SK-N-MC (cell line): ENCODE data around the gene CYFIP1.

Experiments
- DNase-seq: peaks from one replicate; pipeline ENCODE4 v3.0.0-alpha.2; 2011; ENCODE audit warnings: low read depth, low spot score
- H3K27ac ChIP-seq: fragments of 200-600 bp; sonication (generic); 2 replicates; pipeline ENCODE4 v1.5.1; 2016; ENCODE audit warnings: mixed run types
- H3K36me3 ChIP-seq: fragments of 200-600 bp; sonication (generic); 2 replicates; pipeline ENCODE4 v1.6.1; 2017; ENCODE audit warnings: antibody characterized with exemption, low read length, mixed read lengths; ENCODE audit not compliant: insufficient read depth
- H3K4me3 ChIP-seq: fragments of 200-600 bp; sonication (generic); 2 replicates; pipeline ENCODE4 v1.5.1; 2016
- H3K9ac ChIP-seq: fragments of 200-600 bp; sonication (generic); 2 replicates; pipeline ENCODE4 v1.8.0; 2017; ENCODE audit warnings: mixed run types, mixed read lengths; ENCODE audit not compliant: insufficient read length
- H3K9me3 ChIP-seq: fragments of 200-600 bp; sonication (generic); 2 replicates; pipeline ENCODE4 v1.6.1; 2017; ENCODE audit warnings: low read depth, mild to moderate bottlenecking, antibody characterized with exemption, low read length, moderate library complexity, mixed read lengths
- EZH2 ChIP-seq: fragments of 200-600 bp; sonication (generic); IDR thresholded peaks from one replicate; pipeline ENCODE4 v1.6.1; 2017; ENCODE audit warnings: antibody characterized with exemption
- FOXP2 ChIP-seq: optimal IDR thresholded peaks from 2 replicates; pipeline ENCODE3; 2011; ENCODE audit warnings: mild to moderate bottlenecking, moderate library complexity; ENCODE audit not compliant: insufficient read depth; ENCODE audit errors: extremely low read length, control extremely low read depth
- POLR2AphosphoS5 ChIP-seq: IDR thresholded peaks from 2 replicates; pipeline ENCODE4 v1.6.1; 2012; ENCODE audit warnings: mild to moderate bottlenecking, low read depth, low read length, borderline replicate concordance

The CYFIP1 gene

DNA sequence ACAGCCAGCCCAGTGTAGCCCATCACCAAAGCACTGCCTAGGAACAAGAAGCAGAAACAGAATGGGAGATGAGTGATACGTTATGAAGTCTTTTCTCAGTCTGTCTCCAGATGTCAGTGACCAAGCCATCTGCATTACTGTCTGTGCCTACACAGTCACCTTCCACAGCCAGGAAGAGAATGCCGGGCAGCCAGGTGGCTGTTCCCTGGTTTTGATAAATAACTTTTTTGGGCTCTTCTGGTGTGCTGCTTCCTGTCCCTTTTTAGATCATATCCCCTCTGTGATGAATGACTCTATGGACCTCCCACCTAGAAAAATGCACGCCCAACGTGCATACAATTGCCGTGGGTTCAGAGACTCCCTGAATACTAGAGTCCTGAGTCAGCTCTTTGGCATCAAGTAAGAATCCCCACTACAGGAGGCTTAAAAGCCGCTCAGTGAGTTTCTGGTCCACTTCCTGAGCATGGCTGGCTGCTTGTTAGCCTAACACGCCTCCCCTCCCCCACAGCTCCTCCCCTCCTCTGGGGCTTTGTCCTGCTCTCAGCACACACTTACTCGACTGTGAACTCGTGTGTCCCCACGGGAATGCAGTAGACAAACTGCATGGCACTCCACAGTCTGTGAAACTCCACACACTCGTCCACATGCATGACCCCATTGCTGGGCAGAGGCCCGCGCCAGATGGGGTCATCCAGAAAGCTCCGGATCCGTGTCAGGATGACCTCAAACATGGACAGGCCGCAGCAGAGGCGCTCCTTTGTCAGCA, 107.0 kb downstream of the CYFIP1 start:
- no peak overlapping the region for H3K9ac ChIP-seq
- no peak overlapping the region for H3K4me3 ChIP-seq
- TF ChIP-seq EZH2 (no peak), POLR2AphosphoS5 (no peak), FOXP2 (no peak)

DNA sequence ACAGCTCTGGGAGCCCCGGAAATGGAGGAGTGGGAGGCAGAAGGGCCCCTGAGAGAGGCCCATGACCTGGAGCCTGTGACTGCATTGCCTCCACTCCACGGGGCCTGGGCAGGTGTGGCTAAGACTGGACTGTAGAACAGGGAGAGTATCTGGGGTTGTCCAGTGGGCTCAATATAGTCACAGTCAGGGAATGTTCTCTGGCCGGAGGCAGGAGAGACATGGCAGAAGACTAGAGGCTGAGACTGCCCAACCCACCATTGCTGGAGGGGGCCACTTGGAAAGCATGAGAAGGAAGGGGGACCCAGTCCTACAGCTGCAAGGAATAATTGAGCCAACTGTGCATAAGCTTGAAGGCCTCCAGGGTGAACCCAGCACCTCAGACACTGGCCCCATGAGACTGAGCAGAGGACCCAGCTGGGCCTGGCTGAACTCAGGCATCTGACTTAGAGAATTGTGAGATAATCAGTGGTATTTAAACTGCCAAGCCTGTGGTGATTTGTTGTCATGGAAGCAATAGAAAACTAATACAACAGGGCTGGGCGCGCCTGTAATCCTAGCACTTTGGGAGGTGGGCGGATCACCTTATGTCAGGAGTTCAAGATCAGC, 108.6 kb downstream of the CYFIP1 start:
- DNase-seq, result no peak
- TF ChIP-seq POLR2AphosphoS5 (0 out of 2 replicates have a peak, but pooled peaks have one; percentile 7), FOXP2 (no peak), EZH2 (no peak)
- H3K9ac ChIP-seq, result no peak overlapping the region
- peaks cover 71% of the 10 kb centered on the region for H3K36me3 ChIP-seq
- no peak overlapping the region for H3K4me3 ChIP-seq
- H3K27ac ChIP-seq, result no peak overlapping the region
- no peaks in the 10 kb centered on the region for H3K9me3 ChIP-seq

More for the DNA sequence above, 107.0 kb downstream of the CYFIP1 start:
- DNase-seq, result no peak
- Histone ChIP-seq H3K9me3 (no peaks in the 10 kb centered on the region), H3K36me3 (peaks cover 61% of the 10 kb centered on the region), H3K27ac (no peak overlapping the region)

DNA sequence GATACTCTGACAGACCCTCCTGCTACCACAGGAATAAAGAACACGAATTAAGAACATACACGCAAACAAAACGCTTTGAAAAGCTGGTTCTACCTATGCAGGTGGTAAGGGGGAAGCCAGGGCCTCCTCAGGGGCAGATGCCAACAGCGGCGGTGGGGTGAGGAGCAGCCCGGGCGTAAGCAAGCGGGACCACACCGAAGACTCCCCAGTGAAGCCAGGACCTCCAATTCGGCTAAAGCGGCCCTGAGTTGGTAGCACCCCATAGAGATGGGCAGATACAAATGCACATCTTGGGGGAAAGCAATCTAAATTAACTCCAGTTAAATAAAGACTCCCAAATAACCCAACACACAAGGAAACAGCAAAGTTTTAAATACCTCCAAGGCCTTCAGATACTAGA, 109.3 kb downstream of the CYFIP1 start:
- Histone ChIP-seq H3K4me3 (no peak overlapping the region), H3K9me3 (no peaks in the 10 kb centered on the region), H3K9ac (no peak overlapping the region), H3K36me3 (peaks cover 78% of the 10 kb centered on the region), H3K27ac (no peak overlapping the region)
- TF ChIP-seq POLR2AphosphoS5, result no peak
- no peak for TF ChIP-seq FOXP2
- TF ChIP-seq EZH2, result no peak
- DNase-seq, result no peak

DNA sequence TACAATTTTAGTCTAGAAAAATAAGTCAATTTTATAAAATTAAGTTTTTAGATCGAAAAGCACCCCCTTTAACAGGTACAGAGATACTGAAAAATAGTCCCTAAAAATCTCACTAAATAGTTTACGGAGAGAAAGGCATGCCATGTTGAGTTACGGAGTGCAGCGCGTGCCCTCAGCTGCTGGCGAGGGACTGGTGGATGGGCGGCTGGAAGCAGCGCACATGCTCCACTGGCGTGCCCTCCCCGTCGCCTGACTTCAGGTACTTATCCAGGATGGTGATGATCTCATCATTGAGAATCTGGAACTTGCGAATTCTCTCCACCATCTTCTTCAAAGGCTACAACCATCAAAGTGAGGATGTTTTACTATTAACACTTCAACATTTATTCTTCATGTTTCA, 110.3 kb downstream of the CYFIP1 start:
- H3K36me3 ChIP-seq, result peaks cover 85% of the 10 kb centered on the region

DNA sequence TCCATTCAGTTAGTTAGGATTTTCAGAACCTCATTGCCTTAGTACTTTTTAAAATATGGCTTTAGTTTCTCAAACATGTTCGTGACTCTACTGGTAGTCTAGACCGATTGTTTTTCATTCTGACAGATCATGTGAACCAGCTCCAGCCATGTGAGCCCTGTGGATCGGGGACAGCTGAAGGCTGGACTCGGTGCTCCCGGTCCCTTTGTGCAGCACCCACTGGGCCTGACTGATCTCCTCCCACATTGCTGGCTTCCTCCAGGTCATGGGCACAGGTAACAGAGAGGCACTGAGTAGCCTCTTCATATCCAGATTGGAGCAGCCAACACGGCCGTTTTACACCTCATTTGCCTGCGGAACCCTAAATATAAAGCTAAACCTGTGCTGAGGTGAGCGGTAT, 111.2 kb downstream of the CYFIP1 start:
- TF ChIP-seq EZH2 (no peak), FOXP2 (no peak), POLR2AphosphoS5 (no peak)
- H3K4me3 ChIP-seq, result no peak overlapping the region
- H3K9ac ChIP-seq, result no peak overlapping the region
- no peak overlapping the region for H3K27ac ChIP-seq
- DNase-seq, result no peak
- peaks cover 87% of the 10 kb centered on the region for H3K36me3 ChIP-seq
- H3K9me3 ChIP-seq, result no peaks in the 10 kb centered on the region

More for the DNA sequence above, 110.3 kb downstream of the CYFIP1 start:
- no peak overlapping the region for H3K4me3 ChIP-seq
- no peak overlapping the region for H3K27ac ChIP-seq
- no peak overlapping the region for H3K9ac ChIP-seq
- DNase-seq, result no peak
- TF ChIP-seq EZH2 (no peak), FOXP2 (no peak), POLR2AphosphoS5 (no peak)
- no peaks in the 10 kb centered on the region for H3K9me3 ChIP-seq

DNA sequence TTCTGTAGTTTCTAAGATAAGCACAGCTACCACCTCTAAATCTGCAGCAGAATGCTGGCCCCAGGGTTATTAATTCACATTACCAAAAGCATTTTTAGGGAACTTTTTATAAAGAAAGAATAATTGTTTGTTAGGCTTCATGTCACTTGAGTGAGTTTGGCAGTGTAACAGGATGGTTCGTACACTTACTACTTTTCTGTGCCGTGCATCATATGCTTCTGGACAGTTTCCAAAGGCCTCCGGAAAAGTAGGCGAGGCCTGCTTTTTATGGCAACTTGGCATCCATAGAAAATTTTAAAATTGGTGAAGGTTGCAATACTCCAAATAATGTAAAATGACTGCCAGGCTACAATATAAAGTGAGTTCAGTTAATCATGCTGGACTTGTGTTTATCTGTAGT, 111.7 kb downstream of the CYFIP1 start:
- Histone ChIP-seq H3K9me3 (no peaks in the 10 kb centered on the region), H3K9ac (no peak overlapping the region), H3K27ac (no peak overlapping the region), H3K36me3 (peaks cover 90% of the 10 kb centered on the region), H3K4me3 (no peak overlapping the region)
- DNase-seq, result no peak
- TF ChIP-seq POLR2AphosphoS5, result no peak
- TF ChIP-seq FOXP2, result no peak
- no peak for TF ChIP-seq EZH2

DNA sequence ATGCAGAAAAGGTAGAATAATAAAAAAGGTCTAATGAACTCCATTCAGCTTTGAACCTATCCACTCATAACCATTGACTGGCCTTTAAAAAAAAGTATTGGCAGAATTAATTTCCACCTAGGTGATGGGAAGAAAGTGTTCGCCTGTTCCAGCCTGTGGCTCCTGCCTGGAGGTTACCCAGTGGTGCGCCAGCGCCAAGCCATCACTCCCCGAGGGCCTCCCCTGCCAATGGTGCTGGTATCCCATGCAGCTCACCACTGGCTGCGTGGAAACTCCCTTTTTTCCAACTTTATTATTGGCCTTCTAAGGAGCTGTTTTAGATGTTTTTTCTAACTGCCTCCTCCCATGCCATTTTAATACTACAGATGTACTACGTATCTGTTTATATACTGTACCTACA, 112.3 kb downstream of the CYFIP1 start:
- H3K27ac ChIP-seq, result no peak overlapping the region
- no peak overlapping the region for H3K4me3 ChIP-seq
- TF ChIP-seq EZH2, result no peak
- no peak for TF ChIP-seq POLR2AphosphoS5
- peaks cover 90% of the 10 kb centered on the region for H3K36me3 ChIP-seq
- H3K9me3 ChIP-seq, result no peaks in the 10 kb centered on the region
- H3K9ac ChIP-seq, result no peak overlapping the region
- DNase-seq, result no peak

DNA sequence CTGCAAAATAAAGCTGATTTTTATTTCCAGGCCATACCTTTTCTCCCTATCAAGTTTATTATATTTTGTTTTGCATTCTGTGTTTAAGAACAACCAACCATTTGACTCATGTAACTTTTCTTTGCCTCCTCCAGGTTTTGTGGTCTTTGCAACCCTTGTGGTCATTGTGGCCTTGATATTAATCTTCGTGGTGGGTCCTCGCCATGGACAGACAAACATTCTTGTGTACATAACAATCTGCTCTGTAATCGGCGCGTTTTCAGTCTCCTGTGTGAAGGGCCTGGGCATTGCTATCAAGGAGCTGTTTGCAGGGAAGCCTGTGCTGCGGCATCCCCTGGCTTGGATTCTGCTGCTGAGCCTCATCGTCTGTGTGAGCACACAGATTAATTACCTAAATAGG, 114.1 kb downstream of the CYFIP1 start:
- DNase-seq, result no peak
- no peak overlapping the region for H3K4me3 ChIP-seq
- no peak overlapping the region; the same call in 1 of the 2 replicates for H3K27ac ChIP-seq
- peaks cover 88% of the 10 kb centered on the region for H3K36me3 ChIP-seq
- H3K9ac ChIP-seq, result no peak overlapping the region
- no peaks in the 10 kb centered on the region for H3K9me3 ChIP-seq
- no peak for TF ChIP-seq EZH2
- no peak for TF ChIP-seq FOXP2
- no peak for TF ChIP-seq POLR2AphosphoS5
